ENCODE data around the gene CHRNA5. TPM values are rescaled to one million over a fixed set of nuclear protein-coding genes. Genes with fewer than 3 reads are reported as not detected.
"Not testable (repeated sequence)": the region's sequence is repeated elsewhere in the genome, so short reads cannot be mapped to it uniquely, and the experiment has no call there.

Gene CHRNA5
- total RNA-seq, 2 experiments from 2014 or later: 2.3 to 6.8 TPM

DNA sequence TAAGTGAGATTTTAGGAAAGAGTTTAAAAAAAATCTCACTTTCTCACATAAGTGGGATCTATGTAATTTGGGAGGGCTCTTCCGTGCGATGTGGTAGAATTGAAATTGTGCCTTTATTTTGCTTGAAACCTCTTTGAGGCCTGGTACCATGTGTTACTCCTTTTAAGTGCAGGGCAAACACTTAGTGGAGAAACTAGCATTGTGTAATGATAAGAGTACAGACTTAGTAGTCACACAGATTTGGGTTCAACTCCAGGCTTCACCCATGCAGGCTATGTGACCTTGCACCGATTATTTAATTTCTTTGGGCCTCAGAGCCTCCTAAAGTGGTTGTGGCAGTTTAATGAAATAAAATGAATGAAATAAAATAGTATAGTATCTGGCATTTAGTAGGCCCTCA lies 22.7 kb upstream of the CHRNA5 start:
- peak overlapping the region; percentile 86 for H3K4me3 Mint-ChIP-seq
- H3K27me3 Mint-ChIP-seq: no peaks in the 10 kb centered on the region
- H3K4me1 Mint-ChIP-seq: peaks cover 22% of the 10 kb centered on the region
- DNase-seq: no peak
- H3K9me3 Mint-ChIP-seq (ENCODE audit: low read depth): no peaks in the 10 kb centered on the region
- ATAC-seq: no peak
- CTCF ChIA-PET: interaction anchor here (1.1 kb wide), 1 partner anchor 198 kb away, joined by 3 read pairs; no protein-coding TSS in a partner anchor
- peak overlapping the region; percentile 94 for H3K27ac Mint-ChIP-seq
- H3K36me3 Mint-ChIP-seq: peaks cover 48% of the 10 kb centered on the region

DNA sequence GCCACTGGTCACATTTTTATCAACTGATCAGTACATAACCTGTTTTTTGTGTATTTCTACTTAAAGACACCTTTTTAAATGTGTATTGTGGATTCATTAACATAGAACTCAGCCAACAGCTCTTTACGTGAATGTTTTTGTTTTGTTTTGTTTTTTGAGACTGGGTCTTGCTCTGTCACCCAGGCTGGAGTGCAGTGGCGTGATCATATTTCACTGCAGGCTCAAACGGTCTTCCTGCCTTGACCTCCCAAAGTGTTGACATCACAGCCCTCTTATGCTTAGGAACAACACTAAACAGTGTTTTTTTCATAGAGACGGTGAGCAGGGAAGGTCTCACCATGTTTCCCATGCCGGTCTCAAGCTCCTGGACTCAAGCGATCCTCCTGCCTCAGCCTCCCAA lies 15.1 kb upstream of the CHRNA5 start:
- CTCF ChIA-PET: interaction anchor here (1.1 kb wide), 1 partner anchor 10 kb away, joined by 3 read pairs; the partner anchor contains the start of gene PSMA4
- no peaks in the 10 kb centered on the region for H3K9me3 Mint-ChIP-seq (ENCODE audit: low read depth)
- H3K36me3 Mint-ChIP-seq: peaks cover 44% of the 10 kb centered on the region
- H3K27me3 Mint-ChIP-seq: no peaks in the 10 kb centered on the region
- H3K27ac Mint-ChIP-seq: no peak overlapping the region
- DNase-seq (no peak), ATAC-seq (no peak)
- H3K4me1 Mint-ChIP-seq: peaks cover 3% of the 10 kb centered on the region
- H3K4me3 Mint-ChIP-seq: no peak overlapping the region

DNA sequence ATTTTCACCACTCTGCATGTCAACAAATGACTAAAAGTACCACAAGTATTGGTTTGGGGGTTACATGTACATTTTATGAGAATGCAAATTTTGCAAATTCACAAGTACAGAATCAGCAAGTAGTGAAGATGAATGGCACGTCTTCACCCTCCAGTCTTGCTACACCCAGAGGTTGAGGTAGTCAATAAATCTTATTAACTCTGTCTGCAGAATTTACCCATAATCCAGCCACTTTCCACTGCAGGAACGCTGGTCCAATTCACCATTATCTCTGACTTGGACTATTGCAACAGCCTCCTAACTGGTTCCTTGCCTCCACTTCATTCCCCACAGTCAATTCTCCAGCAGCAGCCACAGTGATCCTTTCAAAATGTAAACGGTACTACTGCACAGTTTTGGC lies 14.5 kb upstream of the CHRNA5 start:
- H3K36me3 Mint-ChIP-seq: peaks cover 37% of the 10 kb centered on the region
- CTCF ChIA-PET: no interaction called here

DNA sequence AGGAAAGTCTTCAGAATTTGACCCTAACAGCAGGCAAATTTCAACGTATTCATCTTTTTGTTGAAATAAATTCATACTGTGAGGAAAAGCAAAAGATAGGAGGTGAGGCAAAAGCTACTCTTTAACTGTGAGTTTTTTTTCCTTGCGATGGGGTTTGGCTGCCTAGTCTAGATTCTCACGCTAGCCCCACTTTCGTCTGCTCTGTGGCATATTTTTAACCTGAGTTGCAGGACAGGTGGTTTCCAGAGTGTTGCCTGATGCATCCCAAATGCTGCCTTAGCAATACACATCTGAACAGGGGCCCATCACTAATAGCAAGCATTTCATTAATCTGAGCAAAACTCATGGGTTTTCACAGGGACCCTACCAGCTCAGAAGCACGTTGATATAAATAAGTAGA lies 13.4 kb upstream of the CHRNA5 start:
- Mint-ChIP-seq H3K9me3 (ENCODE audit: low read depth) (no peaks in the 10 kb centered on the region), H3K4me1 (peaks cover 3% of the 10 kb centered on the region), H3K4me3 (no peak overlapping the region), H3K36me3 (peaks cover 30% of the 10 kb centered on the region), H3K27me3 (no peaks in the 10 kb centered on the region), H3K27ac (no peak overlapping the region)
- DNase-seq (no peak), ATAC-seq (no peak)
- CTCF ChIA-PET: interaction anchor here (0.6 kb wide), 1 partner anchor 218 kb away, joined by 3 read pairs; no protein-coding TSS in a partner anchor

More for the DNA sequence above, 14.5 kb upstream of the CHRNA5 start:
- no peak for ATAC-seq
- Mint-ChIP-seq H3K27me3 (no peaks in the 10 kb centered on the region), H3K27ac (no peak overlapping the region), H3K9me3 (ENCODE audit: low read depth) (no peaks in the 10 kb centered on the region), H3K4me1 (peaks cover 3% of the 10 kb centered on the region), H3K4me3 (no peak overlapping the region)
- DNase-seq: no peak

DNA sequence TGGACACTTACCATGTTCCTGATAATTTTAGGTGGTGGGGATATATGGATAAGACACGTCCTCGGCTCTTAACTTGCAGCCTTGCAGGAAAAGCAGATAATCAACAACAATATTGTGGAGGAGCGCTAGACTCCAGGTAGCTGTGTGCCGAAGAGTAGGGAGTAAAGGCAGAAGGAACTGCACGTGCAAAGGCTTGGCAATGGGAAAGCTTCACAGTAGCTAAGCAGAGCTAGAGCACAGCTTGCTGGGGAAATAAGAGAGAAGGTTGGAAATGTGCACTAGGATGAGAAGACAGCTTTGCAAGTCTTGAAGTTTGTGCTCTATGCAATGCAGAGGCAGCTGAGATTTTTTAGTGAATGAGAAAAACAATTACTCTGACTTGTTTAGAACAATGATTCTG lies 12.7 kb upstream of the CHRNA5 start:
- no peak overlapping the region for H3K27ac Mint-ChIP-seq
- peaks cover 25% of the 10 kb centered on the region for H3K36me3 Mint-ChIP-seq
- ATAC-seq (no peak), DNase-seq (no peak)
- CTCF ChIA-PET: interaction anchor here (1.2 kb wide), 1 partner anchor 13 kb away, joined by 4 read pairs; the partner anchor contains the start of gene CHRNA5
- no peaks in the 10 kb centered on the region for H3K9me3 Mint-ChIP-seq (ENCODE audit: low read depth)
- H3K4me1 Mint-ChIP-seq: peaks cover 3% of the 10 kb centered on the region
- H3K4me3 Mint-ChIP-seq: no peak overlapping the region
- no peaks in the 10 kb centered on the region for H3K27me3 Mint-ChIP-seq

DNA sequence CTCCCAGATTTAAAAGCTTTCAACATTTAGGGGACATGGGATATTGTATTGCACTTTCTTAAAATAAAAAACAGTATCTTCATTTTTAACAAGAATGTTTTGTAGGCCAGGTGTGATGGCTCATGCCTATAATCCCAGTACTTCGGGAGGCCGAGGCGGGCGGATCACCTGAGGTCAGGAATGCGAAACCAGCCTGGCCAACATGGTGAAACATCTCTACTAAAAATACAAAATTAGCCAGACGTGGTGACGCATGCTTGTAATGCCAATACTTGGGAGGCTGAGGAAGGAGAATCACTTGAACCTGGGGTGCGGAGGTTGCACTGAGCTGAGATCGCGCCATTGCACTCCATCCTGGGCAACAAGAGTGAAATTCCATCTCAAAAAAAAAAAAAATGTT lies 5.1 kb upstream of the CHRNA5 start:
- CTCF ChIA-PET: interaction anchor here (1.5 kb wide), 1 partner anchor 191 kb away, joined by 4 read pairs; no protein-coding TSS in a partner anchor
- H3K4me1 Mint-ChIP-seq: peaks cover 10% of the 10 kb centered on the region
- H3K9me3 Mint-ChIP-seq (ENCODE audit: low read depth); H3K4me3 Mint-ChIP-seq; H3K27me3 Mint-ChIP-seq; DNase-seq; H3K36me3 Mint-ChIP-seq; ATAC-seq; H3K27ac Mint-ChIP-seq: not testable (repeated sequence)

DNA sequence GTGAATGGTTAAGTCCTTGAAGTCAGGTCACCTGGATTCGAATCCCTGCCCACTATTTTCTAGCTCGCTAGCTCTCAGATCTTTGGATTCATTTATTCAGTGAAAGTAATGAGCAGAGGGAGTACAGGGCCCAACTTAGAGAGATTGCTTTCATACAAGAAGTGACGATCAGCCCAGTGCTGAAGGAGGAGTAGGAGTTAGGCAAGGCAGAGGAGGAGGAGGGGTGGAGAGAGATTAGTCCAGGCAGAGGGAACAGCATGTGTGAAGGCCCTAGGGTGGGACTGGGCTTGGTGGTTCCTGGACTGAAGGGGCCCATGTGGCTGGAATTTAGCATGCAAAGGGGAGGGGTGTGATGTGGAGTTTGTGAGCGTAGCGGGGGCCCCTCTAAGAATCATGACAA lies 3.8 kb upstream of the CHRNA5 start:
- H3K27me3 Mint-ChIP-seq: peaks cover 7% of the 10 kb centered on the region
- no peaks in the 10 kb centered on the region for H3K9me3 Mint-ChIP-seq (ENCODE audit: low read depth)
- H3K4me1 Mint-ChIP-seq: peaks cover 18% of the 10 kb centered on the region
- ATAC-seq (no peak), DNase-seq (no peak)
- CTCF ChIA-PET: no interaction called here
- H3K36me3 Mint-ChIP-seq: no peaks in the 10 kb centered on the region
- H3K4me3 Mint-ChIP-seq: no peak overlapping the region
- H3K27ac Mint-ChIP-seq: no peak overlapping the region

DNA sequence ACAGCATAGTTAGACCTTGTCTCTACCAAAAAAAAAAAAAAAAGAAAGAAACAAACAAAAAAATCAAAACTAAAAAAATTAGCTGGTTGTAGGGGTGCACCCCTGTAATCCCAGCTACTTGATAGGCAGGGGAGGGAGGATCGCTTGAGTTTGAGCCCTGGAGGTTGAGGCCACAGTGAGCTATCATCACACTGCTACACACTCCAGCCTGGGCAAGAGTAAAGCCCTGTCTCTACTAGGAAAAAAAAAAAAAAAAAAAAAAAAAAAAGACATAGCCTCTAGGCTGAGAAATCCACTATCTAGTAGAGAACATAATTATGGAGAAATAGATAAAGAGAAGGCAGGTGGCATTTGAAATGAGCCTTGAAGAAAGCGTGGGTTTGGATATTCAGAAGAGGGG lies 2.2 kb upstream of the CHRNA5 start:
- peaks cover 18% of the 10 kb centered on the region for H3K27me3 Mint-ChIP-seq
- DNase-seq: no peak
- H3K4me1 Mint-ChIP-seq: peaks cover 26% of the 10 kb centered on the region
- H3K9me3 Mint-ChIP-seq (ENCODE audit: low read depth): no peaks in the 10 kb centered on the region
- CTCF ChIA-PET: interaction anchor here (0.7 kb wide), 1 partner anchor 244 kb away, joined by 3 read pairs; no protein-coding TSS in a partner anchor
- H3K36me3 Mint-ChIP-seq: no peaks in the 10 kb centered on the region
- ATAC-seq: no peak
- no peak overlapping the region for H3K4me3 Mint-ChIP-seq
- no peak overlapping the region for H3K27ac Mint-ChIP-seq

DNA sequence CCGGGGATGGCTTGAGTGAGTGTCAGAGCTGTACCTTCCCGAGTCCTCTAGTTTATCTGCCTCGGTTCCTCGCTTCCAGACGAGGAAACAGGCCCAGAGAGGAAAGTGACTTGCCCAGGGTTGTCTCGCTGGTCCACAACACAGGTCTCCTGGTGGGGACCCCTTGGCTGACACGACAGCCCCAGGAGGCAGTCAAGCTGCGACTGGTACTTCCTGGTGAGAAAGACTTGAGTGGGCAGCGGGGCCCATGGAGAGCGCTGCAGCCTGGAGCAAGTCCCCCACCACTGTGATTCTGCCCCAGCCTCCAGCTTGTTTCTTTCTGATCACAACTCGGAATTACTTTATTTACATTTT lies 600 bp upstream of the CHRNA5 start:
- DNase-seq (no peak), ATAC-seq (no peak)
- Mint-ChIP-seq H3K36me3 (no peaks in the 10 kb centered on the region), H3K4me1 (peaks cover 26% of the 10 kb centered on the region), H3K27me3 (peaks cover 18% of the 10 kb centered on the region), H3K27ac (peak overlapping the region; percentile 52), H3K9me3 (ENCODE audit: low read depth) (no peaks in the 10 kb centered on the region), H3K4me3 (peak overlapping the region; percentile 79)
- CTCF ChIA-PET: interaction anchor here (1.0 to 1.8 kb wide), 4 partner anchors 8 to 21 kb away, joined by 3 to 4 read pairs (median 3); no protein-coding TSS in a partner anchor

DNA sequence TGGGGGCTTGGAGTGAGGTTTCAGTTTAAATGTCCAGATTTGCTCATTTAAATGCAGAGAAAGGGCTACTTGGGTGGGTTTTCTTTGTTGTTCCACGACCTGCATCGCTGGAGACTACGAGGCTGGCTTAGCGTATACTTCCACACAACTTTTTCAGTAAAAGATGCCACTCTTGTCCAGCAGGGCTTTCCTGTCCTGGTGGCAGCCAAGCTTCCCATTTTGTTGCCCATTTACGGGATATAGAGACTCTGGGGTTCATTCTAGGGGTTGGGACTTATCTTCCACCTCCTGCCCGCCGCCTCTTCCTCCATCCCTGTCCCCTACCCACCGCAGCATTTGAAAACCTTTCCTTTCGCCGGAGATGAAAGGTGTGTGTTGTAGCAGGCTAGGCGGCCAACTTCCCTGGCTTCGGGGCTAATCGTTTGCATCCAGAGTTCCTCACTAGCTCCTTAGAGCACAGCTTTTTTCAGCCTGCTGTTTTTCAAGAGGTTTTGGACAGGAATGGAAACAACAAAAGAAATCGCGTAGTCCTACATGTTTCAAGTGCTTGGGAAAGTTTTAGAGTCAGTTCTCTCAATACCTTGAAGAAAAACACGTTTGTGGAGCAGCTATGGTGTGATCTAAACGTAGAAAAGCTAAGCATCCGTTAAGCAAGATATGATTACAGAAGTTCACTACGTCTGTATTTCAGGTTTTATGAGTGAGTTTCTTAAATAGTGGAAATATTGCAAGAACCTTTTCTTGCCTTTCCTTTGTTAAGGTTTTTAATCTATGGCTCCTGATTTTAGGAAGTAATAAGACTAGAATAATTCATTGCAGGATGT lies 843 bp downstream of the CHRNA5 start:
- H3K27ac Mint-ChIP-seq: no peak overlapping the region
- H3K27me3 Mint-ChIP-seq: peaks cover 19% of the 10 kb centered on the region
- ATAC-seq (peak; percentile 12), DNase-seq (no peak)
- H3K4me3 Mint-ChIP-seq: peak overlapping the region; percentile 79
- CTCF ChIA-PET: interaction anchor here (0.8 to 1.8 kb wide), 3 partner anchors 9 to 24 kb away, joined by 3 to 4 read pairs (median 3); no protein-coding TSS in a partner anchor
- H3K36me3 Mint-ChIP-seq: no peaks in the 10 kb centered on the region
- peaks cover 26% of the 10 kb centered on the region for H3K4me1 Mint-ChIP-seq
- H3K9me3 Mint-ChIP-seq (ENCODE audit: low read depth): no peaks in the 10 kb centered on the region

DNA sequence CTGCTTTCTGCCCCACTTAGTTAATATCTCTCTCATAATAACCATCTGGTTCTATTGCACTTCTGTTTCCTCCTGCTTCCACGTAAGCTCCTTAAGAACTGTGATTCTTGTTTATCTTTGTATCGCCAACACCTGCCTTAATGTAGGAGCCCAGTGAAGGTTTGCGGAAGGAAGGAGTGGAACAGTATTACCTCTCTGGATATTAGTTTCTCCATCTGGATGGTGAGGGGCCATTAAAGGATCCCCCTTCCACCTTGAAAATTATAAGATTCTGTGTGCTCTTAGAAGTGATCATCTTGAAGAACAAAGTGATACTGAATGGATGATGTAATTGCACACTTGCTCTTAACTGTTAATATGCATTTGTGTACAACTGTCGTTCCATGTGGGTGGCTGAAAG lies 2.2 kb downstream of the CHRNA5 start:
- DNase-seq: no peak
- no peak overlapping the region for H3K27ac Mint-ChIP-seq
- H3K36me3 Mint-ChIP-seq: no peaks in the 10 kb centered on the region
- H3K4me3 Mint-ChIP-seq: no peak overlapping the region
- no peaks in the 10 kb centered on the region for H3K9me3 Mint-ChIP-seq (ENCODE audit: low read depth)
- peaks cover 19% of the 10 kb centered on the region for H3K27me3 Mint-ChIP-seq
- ATAC-seq: no peak
- peaks cover 26% of the 10 kb centered on the region for H3K4me1 Mint-ChIP-seq
- CTCF ChIA-PET: interaction anchor here (0.7 to 2.3 kb wide), 2 partner anchors 125 to 142 kb away, joined by 3 to 10 read pairs; no protein-coding TSS in a partner anchor

DNA sequence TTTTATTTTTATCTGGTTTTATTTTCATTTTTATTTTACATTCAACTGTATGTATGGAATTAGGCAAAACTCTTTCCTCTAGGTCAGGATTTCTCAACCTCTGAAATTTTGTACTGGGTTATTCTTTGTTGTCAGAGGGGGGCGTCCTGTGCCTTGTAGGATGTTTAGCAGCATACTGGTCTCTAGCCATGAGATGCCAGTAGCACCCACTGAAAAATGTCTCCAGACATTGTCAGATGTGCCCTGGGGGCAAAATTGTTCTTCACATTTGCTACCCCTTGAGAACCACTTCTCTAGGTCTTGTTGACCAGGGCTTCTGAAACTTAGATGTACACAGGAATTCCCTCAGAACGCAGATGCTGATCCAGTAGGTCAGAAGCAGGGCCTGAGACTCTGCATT lies 5.4 kb downstream of the CHRNA5 start:
- DNase-seq (no peak), ATAC-seq (no peak)
- H3K27ac Mint-ChIP-seq: no peak overlapping the region
- H3K27me3 Mint-ChIP-seq: peaks cover 19% of the 10 kb centered on the region
- CTCF ChIA-PET: interaction anchor here (0.7 to 1.4 kb wide), 2 partner anchors 25 to 356 kb away, joined by 3 to 5 read pairs; no protein-coding TSS in a partner anchor
- H3K9me3 Mint-ChIP-seq (ENCODE audit: low read depth): no peaks in the 10 kb centered on the region
- H3K4me1 Mint-ChIP-seq: peaks cover 16% of the 10 kb centered on the region
- H3K4me3 Mint-ChIP-seq: no peak overlapping the region
- H3K36me3 Mint-ChIP-seq: no peaks in the 10 kb centered on the region

DNA sequence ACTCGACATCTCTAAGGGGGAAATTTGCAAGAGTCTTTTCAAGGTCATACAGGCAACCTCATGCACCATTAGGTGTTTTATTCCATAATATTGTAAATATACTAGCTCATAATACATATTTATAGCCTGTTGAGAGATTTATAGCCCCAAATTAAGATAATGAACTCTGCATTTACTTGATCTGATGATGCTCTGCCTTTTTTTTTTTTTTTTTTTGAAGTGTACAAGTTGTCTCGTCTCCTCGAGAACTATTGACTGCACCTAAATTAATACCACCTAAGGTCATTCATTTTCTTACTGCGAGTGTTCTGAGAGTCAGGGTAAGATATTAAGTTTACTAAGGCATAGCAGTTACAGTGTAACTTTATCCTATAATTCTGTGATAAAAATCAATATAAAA lies 6.1 kb downstream of the CHRNA5 start:
- no peak for ATAC-seq
- Mint-ChIP-seq H3K4me3 (no peak overlapping the region), H3K4me1 (peaks cover 9% of the 10 kb centered on the region), H3K27ac (no peak overlapping the region), H3K36me3 (no peaks in the 10 kb centered on the region), H3K27me3 (peaks cover 13% of the 10 kb centered on the region), H3K9me3 (ENCODE audit: low read depth) (no peaks in the 10 kb centered on the region)
- no peak for DNase-seq
- CTCF ChIA-PET: interaction anchor here (0.7 to 1.4 kb wide), 2 partner anchors 26 to 355 kb away, joined by 3 to 5 read pairs; no protein-coding TSS in a partner anchor

DNA sequence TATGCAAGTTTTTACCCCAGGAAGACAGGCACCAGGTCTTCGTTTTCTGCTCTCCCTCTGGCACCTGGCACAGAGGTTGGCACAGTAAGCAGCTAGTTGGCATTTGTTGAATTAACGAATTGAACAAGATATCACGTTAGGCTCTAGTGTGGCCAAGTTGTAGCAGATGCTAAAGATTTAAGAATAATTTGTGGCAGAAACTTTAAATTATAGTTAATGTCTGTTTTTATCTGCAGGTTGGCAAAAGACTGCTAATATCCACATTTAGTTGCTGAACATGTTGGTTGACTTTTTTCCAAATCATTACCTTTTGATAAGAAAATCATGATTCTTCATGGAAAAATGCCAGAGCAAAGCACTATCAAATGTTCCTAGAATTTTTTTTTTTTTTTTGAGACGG lies 8.1 kb downstream of the CHRNA5 start:
- Mint-ChIP-seq H3K4me3 (no peak overlapping the region), H3K36me3 (no peaks in the 10 kb centered on the region)
- CTCF ChIA-PET: no interaction called here

More for the DNA sequence above, 8.1 kb downstream of the CHRNA5 start:
- Mint-ChIP-seq H3K4me1 (no peaks in the 10 kb centered on the region), H3K27ac (no peak overlapping the region), H3K27me3 (peaks cover 4% of the 10 kb centered on the region), H3K9me3 (ENCODE audit: low read depth) (no peaks in the 10 kb centered on the region)
- ATAC-seq (no peak), DNase-seq (no peak)
